ENCODE measurements around the gene PCSK6.

DNA sequence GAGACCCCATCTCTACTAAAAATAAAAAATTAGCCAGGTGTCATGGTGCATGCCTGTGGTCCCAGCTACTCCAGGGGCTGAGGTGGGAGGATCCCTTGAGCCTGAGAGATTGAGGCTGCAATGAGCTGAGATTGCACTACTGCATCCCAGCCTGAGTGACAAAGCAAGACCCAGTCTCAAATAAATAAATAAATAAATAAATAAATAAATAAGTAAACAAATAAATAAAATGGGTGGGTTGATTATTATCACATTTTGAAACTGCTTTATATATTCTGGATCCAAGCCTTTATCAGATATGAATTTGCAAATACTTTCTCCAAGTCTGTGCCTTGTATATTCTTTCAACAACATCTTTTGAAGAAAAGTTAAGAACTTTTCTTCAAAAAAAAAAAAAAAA, 22.2 kb upstream of the PCSK6 start:
- TF ChIP-seq, protein P1, sequence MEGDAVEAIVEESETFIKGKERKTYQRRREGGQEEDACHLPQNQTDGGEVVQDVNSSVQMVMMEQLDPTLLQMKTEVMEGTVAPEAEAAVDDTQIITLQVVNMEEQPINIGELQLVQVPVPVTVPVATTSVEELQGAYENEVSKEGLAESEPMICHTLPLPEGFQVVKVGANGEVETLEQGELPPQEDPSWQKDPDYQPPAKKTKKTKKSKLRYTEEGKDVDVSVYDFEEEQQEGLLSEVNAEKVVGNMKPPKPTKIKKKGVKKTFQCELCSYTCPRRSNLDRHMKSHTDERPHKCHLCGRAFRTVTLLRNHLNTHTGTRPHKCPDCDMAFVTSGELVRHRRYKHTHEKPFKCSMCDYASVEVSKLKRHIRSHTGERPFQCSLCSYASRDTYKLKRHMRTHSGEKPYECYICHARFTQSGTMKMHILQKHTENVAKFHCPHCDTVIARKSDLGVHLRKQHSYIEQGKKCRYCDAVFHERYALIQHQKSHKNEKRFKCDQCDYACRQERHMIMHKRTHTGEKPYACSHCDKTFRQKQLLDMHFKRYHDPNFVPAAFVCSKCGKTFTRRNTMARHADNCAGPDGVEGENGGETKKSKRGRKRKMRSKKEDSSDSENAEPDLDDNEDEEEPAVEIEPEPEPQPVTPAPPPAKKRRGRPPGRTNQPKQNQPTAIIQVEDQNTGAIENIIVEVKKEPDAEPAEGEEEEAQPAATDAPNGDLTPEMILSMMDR (IDR thresholded peaks at IDR 0.05): no peak
- TF ChIP-seq POLR2A (IDR thresholded peaks at IDR 0.05): no peak
- no peak for TF ChIP-seq EP300 (IDR thresholded peaks at IDR 0.05)
